ENCODE data around the gene KRTAP4-9. TPM values are rescaled to one million over a fixed set of nuclear protein-coding genes. Genes with fewer than 3 reads are reported as not detected.
"Not testable (repeated sequence)": the region's sequence is repeated elsewhere in the genome, so short reads cannot be mapped to it uniquely, and the experiment has no call there.

Gene KRTAP4-9
- total and polyA plus RNA-seq, 12 donors: not detected

DNA sequence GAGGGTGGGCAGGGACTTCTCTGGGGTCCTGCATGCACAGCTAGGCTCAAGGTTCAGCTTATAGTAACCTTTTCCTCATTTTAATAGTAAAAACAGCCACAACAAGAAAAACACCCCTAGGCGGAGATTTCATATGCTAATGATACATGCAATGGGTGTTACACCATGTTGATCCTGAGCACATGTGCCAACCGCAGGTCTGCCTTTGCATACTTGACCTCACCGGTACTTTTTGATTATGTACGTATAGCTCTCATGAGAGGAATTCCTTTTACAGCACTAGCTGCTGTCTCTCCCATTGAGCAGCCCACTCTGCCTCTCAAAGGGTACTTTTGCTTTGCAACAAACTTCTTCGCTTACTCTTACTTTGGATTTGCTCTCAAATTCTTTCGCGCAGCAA lies 9.1 kb upstream of the KRTAP4-9 start:
- Histone ChIP-seq H3K9me3 (no peaks in the 10 kb centered on the region), H3K4me1 (no peaks in the 10 kb centered on the region), H3K27me3 (peaks cover 0 to 32% (median 12%) of the 10 kb centered on the region in 7 donors), H3K4me3 (no peak overlapping the region), H3K27ac (no peak overlapping the region), H3K36me3 (no peaks in the 10 kb centered on the region)
- TF ChIP-seq, protein P1, sequence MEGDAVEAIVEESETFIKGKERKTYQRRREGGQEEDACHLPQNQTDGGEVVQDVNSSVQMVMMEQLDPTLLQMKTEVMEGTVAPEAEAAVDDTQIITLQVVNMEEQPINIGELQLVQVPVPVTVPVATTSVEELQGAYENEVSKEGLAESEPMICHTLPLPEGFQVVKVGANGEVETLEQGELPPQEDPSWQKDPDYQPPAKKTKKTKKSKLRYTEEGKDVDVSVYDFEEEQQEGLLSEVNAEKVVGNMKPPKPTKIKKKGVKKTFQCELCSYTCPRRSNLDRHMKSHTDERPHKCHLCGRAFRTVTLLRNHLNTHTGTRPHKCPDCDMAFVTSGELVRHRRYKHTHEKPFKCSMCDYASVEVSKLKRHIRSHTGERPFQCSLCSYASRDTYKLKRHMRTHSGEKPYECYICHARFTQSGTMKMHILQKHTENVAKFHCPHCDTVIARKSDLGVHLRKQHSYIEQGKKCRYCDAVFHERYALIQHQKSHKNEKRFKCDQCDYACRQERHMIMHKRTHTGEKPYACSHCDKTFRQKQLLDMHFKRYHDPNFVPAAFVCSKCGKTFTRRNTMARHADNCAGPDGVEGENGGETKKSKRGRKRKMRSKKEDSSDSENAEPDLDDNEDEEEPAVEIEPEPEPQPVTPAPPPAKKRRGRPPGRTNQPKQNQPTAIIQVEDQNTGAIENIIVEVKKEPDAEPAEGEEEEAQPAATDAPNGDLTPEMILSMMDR (IDR thresholded peaks at IDR 0.05): no peak
- DNase-seq (no peak), ATAC-seq (no peak)
- WGBS, 2 donors: 79% methylated on average over 7 of the region's 7 CpGs
- intact Hi-C loops (cut with DNase I): no loop called here

DNA sequence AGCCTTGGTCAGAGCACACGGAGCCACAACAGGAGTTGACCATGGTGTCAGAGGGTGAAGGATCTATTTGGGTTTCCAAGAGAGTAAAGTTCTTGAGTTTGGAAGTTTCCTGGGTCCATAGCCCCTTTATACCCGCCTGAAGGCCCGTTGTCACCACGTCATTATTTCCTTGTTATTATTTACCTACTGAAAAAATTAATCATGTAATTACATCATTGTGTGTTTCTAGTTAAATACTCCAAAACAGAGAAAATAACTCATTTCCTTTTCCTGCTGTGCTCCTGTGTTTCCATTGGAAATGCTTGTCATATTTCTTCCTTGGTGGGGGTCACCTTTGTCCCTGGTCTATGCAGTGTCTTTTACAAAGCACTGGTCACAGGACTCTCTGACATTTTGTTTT lies 7.1 kb upstream of the KRTAP4-9 start, which contains the start of gene KRTAP4-8:
KRTAP4-8 (minus strand) TSS at position 101 of the 400 bp plus-strand sequence; CDS start at position 43, 58 bp downstream.
- Histone ChIP-seq H3K4me3 (no peak within 1 kb of the TSS), H3K27ac (no peak within 1 kb of the TSS), H3K36me3 (no peaks in the 10 kb centered on the region), H3K4me1 (no peaks in the 10 kb centered on the region), H3K9me3 (no peaks in the 10 kb centered on the region), H3K27me3 (peaks cover 0 to 32% (median 12%) of the 10 kb centered on the region in 7 donors)
- ATAC-seq (no peak), DNase-seq (no peak)
- TF ChIP-seq, protein P1 (IDR thresholded peaks at IDR 0.05): no peak
- WGBS, 2 donors: 62 to 63% methylated on average over 4 of the region's 4 CpGs
- intact Hi-C loops (cut with DNase I): no loop called here

DNA sequence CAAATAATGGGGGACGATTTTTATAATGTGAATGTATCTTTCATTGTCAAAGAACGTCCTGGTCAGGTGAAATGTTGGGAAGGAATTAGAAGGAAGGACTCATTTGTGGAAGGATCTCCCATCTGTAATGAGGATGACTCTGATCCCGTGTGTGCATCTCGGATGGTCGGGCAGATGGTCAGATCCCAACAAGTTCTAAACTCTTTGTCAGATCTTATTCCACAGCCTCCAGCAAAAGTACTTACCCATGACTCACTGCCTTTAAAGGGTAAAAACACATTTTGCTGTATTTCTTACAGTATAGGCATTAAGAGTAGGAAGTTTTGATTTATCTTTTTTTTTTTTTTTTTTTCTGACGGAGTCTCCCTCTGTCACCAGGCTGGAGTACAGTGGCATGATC lies 6.7 kb upstream of the KRTAP4-9 start:
- WGBS, 2 donors: 78 to 82% methylated on average over 6 of the region's 6 CpGs
- Histone ChIP-seq H3K9me3 (no peaks in the 10 kb centered on the region), H3K4me3 (no peak overlapping the region), H3K36me3 (no peaks in the 10 kb centered on the region), H3K27ac (no peak overlapping the region), H3K4me1 (no peaks in the 10 kb centered on the region), H3K27me3 (peaks cover 0 to 34% (median 12%) of the 10 kb centered on the region in 7 donors)
- intact Hi-C loops (cut with DNase I): no loop called here
- TF ChIP-seq, protein P1 (IDR thresholded peaks at IDR 0.05): no peak
- no peak for ATAC-seq
- no peak for DNase-seq

DNA sequence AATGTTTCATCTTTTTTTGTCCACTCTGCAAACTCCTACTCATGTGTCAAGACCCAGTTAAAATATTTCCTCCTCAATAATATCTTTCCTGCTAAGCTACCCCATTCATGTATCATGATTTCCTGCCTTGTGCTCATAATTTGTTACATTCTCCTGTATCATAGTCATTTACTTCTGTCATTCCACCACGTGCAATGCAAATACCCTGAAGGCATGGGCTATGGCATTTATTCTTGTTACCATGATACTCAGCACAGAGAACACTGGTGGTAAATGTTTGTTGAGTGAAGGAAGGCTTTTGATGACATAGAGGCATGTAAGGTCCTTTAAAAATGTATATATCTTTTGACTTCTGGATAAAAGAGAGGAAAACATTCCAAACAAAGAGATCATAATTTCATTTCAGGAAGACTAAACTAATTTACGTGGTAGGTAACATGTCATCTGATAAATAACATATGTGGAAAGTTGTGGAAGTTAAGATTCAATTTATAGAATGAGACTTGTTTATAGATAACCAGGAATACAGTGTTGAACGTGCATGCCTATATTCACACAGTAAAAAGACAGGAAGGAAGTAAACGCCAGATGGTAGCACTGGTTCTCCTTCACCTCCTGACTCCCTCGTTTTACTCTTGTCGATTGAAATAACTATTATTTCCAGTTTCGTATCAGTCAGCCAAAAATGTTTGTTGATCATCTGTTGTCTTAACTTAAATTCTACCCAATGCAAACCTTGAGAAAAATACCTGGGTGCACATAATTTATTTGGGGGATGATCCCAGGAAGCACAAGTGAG lies 5.3 kb upstream of the KRTAP4-9 start:
- intact Hi-C loops (cut with DNase I); H3K27ac ChIP-seq; DNase-seq; H3K36me3 ChIP-seq; H3K4me1 ChIP-seq; H3K4me3 ChIP-seq; ATAC-seq; H3K9me3 ChIP-seq: not testable (repeated sequence)
- peaks cover 0 to 40% (median 12%) of the 10 kb centered on the region in 7 donors for H3K27me3 ChIP-seq
- 44 to 53% methylated on average over 7 of the region's 7 CpGs for WGBS, 2 donors
